ENCODE results near the gene OTUB2.

Gene OTUB2

GRCh38 chr14:94026173-94026888, at the start of gene OTUB2:
OTUB2 (plus strand) TSS chr14:94026340; CDS start chr14:94026538, 198 bp downstream.
- peak; percentile 84 to 94 for DNase-seq (ENCODE audit: low read depth in 2 of 2)

GRCh38 chr14:93976477-93977057, 49.6 kb upstream of the OTUB2 start, which contains the start of gene ASB2:
ASB2 (minus strand) TSS chr14:93976570; CDS start chr14:93964539, 12,031 bp downstream.
- no peak for DNase-seq (ENCODE audit: low read depth in 2 of 2)

- DNase-seq (ENCODE audit: low read depth in 2 of 2): no peak
Observed at GRCh38 chr14:93977171-93977570, 49.0 kb upstream of the OTUB2 start.

- DNase-seq (ENCODE audit: low read depth in 2 of 2): peak in 1 of 2 donors; percentile 63
Observed at GRCh38 chr14:93977790-93978581, 48.2 kb upstream of the OTUB2 start.

GRCh38 chr14:93978735-93979134, 47.4 kb upstream of the OTUB2 start:
- DNase-seq (ENCODE audit: low read depth in 2 of 2): no peak

GRCh38 chr14:93980456-93981201, 45.5 kb upstream of the OTUB2 start:
- DNase-seq (ENCODE audit: low read depth in 2 of 2): no peak

- DNase-seq (ENCODE audit: low read depth in 2 of 2): no peak
Observed at GRCh38 chr14:93981316-93982229, 44.6 kb upstream of the OTUB2 start.

GRCh38 chr14:93982230-93983007, 43.7 kb upstream of the OTUB2 start:
- no peak for DNase-seq (ENCODE audit: low read depth in 2 of 2)

GRCh38 chr14:93984070-93984469, 42.1 kb upstream of the OTUB2 start:
- no peak for DNase-seq (ENCODE audit: low read depth in 2 of 2)

- DNase-seq (ENCODE audit: low read depth in 2 of 2): no peak
Observed at GRCh38 chr14:93984987-93985410, 41.1 kb upstream of the OTUB2 start.

GRCh38 chr14:93986955-93987354, 39.2 kb upstream of the OTUB2 start:
- DNase-seq (ENCODE audit: low read depth in 2 of 2): no peak

GRCh38 chr14:93987376-93987775, 38.8 kb upstream of the OTUB2 start:
- no peak for DNase-seq (ENCODE audit: low read depth in 2 of 2)

GRCh38 chr14:93987815-93988476, 38.2 kb upstream of the OTUB2 start:
- DNase-seq (ENCODE audit: low read depth in 2 of 2): no peak

GRCh38 chr14:93989939-93990338, 36.2 kb upstream of the OTUB2 start:
- DNase-seq (ENCODE audit: low read depth in 2 of 2): no peak

GRCh38 chr14:93991212-93991611, 34.9 kb upstream of the OTUB2 start:
- DNase-seq (ENCODE audit: low read depth in 2 of 2): no peak

- no peak for DNase-seq (ENCODE audit: low read depth in 2 of 2)
Observed at GRCh38 chr14:93991649-93992048, 34.5 kb upstream of the OTUB2 start.

GRCh38 chr14:93993382-93993781, 32.8 kb upstream of the OTUB2 start:
- DNase-seq (ENCODE audit: low read depth in 2 of 2): no peak

- DNase-seq (ENCODE audit: low read depth in 2 of 2): peak; percentile 46 to 64
Observed at GRCh38 chr14:93994919-93995682, 31.0 kb upstream of the OTUB2 start.

Data from stimulated activated CD8-positive, alpha-beta memory T cell treated with anti-CD3 and anti-CD28 coated beads, Interleukin-2, amount 100 ng/mL, for 48 hours (primary cell).